ENCODE measurements around the gene CREB3.

GRCh38 chr9:35776018-35776417, 43.6 kb downstream of the CREB3 start:
- no peak for TF ChIP-seq CTCF (IDR thresholded peaks at IDR 0.05; ENCODE audit: low read length)
- TF ChIP-seq EZH2 (optimal IDR thresholded peaks at IDR 0.05; ENCODE audit: low read depth, low read length) = no peak
- TF ChIP-seq EZH2phosphoT487 (IDR thresholded peaks at IDR 0.05; ENCODE audit: low read length) = no peak
